Pulmonary artery endothelial cell (primary cell): ENCODE results near the gene PARP8. TPM values are rescaled to one million over a fixed set of nuclear protein-coding genes. Genes with fewer than 3 reads are reported as not detected.
"Not testable (repeated sequence)": the region's sequence is repeated elsewhere in the genome, so short reads cannot be mapped to it uniquely, and the experiment has no call there.

ENCODE experiments used
- DNase-seq: peaks from one replicate; pipeline ENCODE4 v3.0.0-alpha.2; 2011; ENCODE audit warnings: low read depth, low spot score
- total RNA-seq: library from RNA; depleted of rRNA; stranded (reverse); fragments of >200 nt; gene quantifications from 2 replicates; pipeline ENCODE4 v1.2.3, GENCODE V29; 2014

The PARP8 gene
- total RNA-seq, result 0.13 and 0.28 TPM in 2 replicates

DNA sequence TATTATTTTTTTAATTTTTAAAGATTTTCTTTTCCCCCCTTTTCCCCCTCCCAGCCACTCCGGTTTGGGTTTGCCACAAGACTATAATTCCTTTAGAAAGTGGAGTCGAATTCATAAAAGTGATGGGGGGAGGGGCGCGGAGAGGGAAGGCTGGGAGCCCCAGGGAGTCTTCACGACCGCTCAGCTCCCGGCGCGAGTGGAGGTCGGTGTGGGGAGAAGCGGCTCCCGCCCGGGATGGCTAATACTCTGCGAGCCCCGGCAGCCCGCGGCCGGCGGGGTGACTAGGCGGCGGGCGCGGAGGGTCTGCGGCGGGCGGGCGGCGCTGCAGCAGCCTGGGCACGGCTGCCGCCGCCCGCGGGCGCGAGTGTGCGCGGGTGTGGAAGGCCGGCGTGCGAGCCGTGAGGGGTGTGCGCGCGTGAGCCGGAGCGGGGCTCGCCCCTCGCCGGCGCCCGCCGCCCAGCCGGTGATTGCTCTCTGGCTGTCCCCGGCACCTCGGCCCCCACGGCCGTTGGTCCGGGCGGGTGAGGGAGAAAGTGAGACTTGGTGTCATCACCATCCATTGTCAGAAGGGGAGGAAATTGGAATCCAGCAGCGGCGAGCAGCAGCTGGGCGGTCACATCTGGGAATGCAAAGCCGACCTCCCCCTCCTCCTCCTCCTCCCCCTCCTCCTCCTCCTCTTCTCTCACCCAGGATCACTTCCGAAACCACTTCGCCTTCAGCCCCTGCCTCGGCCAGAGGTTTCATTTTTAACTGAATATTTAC, at the start of gene PARP8:
TSS of gene PARP8 (plus strand) at position 377 of the 762 bp plus-strand sequence. CDS start 459 bp downstream, outside the sequence.
- DNase-seq, result no peak

DNA sequence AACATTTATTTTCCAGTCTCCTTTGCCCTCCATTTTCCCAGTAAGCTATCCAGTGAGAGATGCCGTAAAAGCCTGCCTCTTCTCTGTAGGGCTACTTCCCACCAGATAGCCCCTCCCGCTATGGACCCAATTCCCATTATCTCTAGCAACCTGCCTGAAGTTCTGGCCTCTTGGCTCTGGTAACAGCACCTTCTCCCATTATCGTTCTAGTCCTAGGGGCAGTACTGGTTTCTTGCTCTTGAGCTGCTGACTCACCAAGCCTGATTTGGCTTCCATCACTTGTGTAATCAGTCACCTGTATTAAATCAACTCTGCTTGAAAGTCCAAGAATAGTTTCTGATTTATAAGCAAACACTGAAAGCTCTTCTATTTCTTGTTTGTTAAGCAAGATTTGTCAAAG, 42.8 kb upstream of the PARP8 start:
- DNase-seq, result no peak

GRCh38 chr5:50634866-50635265, 31.6 kb upstream of the PARP8 start:
- DNase-seq, result not testable (repeated sequence)

DNA sequence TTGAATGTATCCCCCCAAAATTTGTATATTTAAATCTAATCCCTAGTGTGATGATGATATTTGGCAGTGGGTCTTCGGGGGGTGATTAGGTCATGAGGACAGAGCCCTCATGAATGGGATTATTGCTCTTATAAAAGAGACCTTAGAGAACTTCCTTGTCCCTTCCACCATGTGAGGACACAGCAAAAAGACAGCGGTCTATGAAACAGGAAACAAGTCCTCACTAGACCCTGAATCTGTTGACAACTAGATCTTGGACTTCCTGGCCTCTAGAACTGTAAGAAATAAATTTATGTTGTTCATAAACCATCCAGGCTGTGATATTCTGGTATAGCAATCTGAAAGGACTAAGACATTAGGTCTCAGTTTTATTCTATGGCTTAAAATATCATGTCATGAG, 28.9 kb upstream of the PARP8 start:
- DNase-seq, result not testable (repeated sequence)

DNA sequence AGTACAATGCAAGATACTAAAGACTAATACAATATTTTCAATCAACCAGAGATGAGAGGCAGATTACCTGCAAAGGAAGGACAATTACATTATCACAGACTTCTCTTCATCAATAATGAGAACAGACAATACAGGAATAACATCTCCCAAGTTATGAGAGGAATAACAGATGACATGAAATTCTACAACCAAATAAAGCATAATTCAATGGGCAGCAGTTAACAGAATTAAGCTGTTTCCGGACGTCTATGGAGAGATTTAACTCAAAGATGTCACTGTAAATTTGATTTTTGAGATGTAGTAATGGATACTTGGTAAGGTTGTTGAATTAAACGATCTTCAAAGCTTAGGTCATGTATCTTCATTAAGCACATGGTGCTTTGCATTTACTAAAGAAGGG, 19.8 kb upstream of the PARP8 start:
- no peak for DNase-seq

DNA sequence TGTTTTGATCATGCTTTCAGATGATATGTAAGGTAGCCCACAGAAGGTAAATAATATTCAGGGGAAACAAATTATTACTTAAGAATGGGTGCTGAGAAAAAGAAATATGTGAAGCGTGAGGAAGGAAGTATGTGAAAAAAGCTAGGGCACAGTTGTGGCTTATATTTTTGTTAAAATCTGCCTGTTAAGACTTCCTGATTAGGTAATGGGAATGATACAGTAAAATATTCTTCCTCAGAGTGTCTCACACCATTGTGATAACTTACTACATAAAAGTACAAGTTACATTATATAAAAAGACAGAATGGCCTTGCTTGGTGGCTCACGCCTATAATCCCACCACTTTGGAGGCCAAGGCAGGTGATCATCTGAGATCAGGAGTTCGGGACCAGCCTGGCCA, 18.7 kb upstream of the PARP8 start:
- DNase-seq, result no peak

DNA sequence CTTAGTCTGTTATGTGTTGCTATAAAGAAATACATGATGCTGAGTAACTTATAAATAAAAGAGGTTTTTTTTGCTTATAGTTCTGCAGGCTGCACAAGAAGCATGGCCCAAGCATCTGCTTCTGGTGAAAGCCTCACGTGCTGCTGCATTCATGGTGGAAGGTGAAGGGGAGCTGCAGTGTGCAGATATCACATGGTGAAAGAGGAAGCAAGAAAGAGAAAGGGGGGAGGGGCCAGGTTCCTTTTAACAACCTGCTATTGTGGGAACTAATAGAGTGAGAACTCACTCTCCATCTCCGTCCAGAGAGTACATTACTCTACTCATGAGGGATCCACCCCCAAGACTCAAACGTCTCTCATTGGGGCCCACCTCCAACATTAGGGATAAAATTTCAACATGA, 12.5 kb upstream of the PARP8 start:
- DNase-seq, result no peak

- DNase-seq, result no peak
These were observed 11.2 kb upstream of the PARP8 start for GRCh38 chr5:50655067-50655809.

- DNase-seq, result no peak
These were observed 10.6 kb upstream of the PARP8 start for GRCh38 chr5:50655810-50656205.

DNA sequence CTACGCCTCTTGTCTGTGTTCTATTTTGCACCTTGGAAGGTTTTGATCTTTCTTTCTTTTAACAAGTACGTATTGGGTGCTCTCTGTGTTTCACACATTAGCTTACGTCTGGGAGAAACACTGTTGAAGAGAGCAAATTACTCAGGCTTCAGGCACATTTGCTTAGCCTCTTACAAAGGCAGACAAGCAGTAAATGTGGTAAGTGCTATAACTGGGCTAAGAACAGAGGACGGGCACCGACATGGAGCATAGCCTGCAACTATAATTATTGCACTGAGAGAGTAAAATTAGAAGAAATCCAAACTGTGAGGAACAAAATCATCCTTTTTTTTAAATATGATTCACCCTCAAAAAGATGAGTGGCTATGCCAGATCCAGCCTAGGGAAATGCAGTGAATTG, 9.4 kb upstream of the PARP8 start:
- no peak for DNase-seq

- no peak for DNase-seq
These were observed 8.2 kb upstream of the PARP8 start for GRCh38 chr5:50658246-50658645.

DNA sequence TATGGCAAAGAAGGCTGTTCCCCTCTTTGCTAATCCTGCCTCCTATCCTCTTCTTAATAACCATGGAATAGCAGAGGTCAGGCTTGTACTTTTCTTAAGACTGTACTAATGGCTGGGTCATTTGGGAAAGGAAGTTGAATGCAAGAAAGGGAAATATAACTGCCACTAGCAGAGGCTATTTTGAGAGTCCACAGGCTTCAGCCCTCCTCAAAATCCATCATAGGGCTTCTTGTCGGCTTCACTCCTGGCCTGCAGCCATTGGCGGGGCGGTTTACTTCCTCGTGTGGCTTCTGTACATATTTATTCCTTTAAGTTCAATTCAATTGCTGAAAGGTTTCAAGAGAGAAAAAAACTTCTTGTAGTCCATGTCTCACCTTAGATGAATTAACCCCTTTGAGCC, 2.8 kb upstream of the PARP8 start:
- no peak for DNase-seq

DNA sequence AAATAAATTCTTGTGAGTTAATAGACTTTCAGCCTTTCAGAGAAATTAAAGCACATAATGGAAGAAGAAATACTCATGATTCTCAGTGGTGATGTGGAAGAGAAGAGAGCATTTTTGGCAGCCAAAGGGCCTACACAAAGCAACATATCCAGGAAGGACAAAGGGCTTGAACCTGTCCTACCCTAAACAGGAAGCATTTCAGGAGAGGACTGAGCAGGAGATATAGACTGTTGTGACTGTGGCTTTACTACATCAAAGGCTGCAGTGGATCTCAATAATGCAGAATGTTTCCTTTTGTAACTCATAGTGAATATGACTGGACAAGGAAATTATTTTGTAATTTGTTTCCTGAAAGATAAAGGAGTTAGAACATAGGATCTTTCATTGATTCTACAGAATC, 1.3 kb upstream of the PARP8 start:
- DNase-seq, result no peak

DNA sequence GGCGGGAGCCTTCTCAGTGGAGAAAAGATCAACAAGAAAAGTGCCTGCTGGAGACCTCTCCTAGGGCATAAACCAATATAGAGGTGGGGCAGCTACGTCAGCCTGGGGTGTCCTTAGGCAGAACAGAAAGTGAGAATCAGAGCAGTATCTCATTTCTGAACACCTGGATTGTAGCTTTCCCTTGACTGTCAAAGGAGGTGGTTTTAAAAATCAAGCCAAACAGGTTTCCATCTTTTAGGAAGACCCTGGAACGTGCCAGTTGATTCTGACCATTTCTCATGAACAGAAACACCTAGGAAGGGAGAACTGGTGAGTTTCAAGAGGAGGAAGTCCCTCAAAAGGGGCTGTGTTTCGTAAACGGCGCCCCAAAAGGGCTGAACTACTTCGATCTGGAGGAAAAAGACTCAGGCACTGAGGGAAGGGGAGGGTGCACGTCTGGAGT, 655 bp upstream of the PARP8 start:
- not testable (repeated sequence) for DNase-seq

DNA sequence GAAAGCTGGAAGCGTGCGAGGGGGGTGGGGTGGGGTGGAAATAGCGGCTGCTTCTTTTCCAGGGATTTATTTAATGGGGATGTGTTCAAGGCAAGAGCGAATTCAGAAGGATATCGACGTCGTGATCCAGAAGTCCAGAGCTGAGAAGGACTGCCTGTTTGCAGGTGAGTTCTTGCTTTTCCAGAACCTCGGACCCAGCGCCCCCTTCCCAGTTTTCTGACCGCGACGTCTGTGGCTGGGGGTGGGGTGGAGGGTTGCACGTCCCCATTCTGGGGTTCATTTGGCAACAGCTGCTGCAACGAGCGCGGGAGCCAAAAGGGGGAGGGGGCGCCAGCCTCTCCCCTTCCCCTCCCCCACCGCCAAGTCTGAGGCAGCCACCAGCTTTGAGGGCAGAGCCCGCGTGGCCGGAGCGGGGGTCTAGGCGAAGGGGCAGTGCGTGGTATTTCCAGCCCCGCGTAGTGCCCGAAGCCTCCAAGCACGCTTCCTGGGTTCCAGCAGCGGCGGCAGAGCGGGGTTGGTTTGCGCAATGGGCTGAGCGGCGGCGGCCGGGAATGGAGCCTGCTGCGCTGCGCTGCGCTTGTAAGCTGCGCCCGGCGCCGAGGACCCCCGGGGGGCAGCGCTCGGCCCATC, 701 bp downstream of the PARP8 start:
- DNase-seq, result no peak

GRCh38 chr5:50667653-50668595, 1.5 kb downstream of the PARP8 start:
- DNase-seq, result no peak

DNA sequence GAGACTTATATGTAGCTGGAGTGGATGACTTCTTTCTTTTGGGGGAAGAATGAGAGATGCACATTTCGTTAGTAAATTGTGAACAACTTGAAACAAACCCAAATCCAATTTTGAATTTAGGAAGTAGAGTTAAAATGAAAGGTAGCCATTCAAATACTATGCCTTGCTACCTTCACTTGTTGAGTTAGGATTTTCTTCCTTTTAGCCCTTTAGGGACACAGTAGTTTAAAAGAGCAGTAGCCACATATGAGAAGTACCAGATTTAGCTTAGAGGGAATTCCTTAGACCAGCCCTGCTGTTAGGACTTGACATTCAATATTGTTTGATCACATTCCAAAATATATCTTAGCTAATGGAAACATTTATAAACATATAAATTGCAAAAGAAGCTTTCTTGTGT, 2.2 kb downstream of the PARP8 start:
- DNase-seq, result not testable (repeated sequence)

GRCh38 chr5:50672663-50673062, 6.2 kb downstream of the PARP8 start:
- DNase-seq, result no peak

DNA sequence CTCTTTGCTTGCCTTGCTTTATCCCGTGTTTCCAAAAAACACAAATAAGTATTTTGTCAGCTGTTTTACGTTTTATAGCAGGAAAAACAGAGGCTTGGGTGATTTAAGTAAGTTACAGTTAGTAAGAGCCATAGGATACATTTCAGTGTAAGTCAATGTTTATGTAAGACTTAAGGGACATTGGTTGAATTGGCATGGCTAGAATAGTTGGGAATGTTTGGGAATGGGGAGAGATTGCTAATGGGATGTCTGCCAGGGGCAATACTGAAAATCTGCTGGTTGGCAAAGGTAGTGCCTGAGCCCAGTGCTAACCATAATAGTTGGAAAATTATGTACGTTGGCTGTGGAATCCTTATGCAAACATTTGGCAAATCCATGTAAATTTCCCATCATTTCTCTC, 7.0 kb downstream of the PARP8 start:
- DNase-seq, result not testable (repeated sequence)

GRCh38 chr5:50675385-50675784, 8.9 kb downstream of the PARP8 start:
- DNase-seq, result no peak

DNA sequence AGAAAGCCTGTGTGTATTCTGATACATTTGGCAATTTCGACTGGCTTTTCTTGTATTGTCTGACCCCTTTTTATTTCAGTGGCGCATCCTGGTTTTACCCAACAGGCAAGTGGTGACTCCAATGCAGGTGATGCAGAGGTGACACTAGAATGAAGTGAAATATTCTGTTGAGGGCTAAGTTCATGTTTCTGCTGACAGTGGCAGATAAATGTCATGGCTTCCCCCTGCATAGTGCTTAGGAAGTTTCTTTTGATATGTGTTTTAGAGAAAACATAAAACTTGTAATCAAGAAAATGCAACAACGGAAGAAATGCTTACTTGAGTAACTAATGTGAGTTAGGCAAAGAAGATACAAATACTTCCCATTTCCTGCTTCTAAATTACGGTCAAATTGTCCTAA, 13.1 kb downstream of the PARP8 start:
- DNase-seq, result not testable (repeated sequence)
